ENCODE measurements around the gene KIF11.
"Not testable (repeated sequence)": the region's sequence is repeated elsewhere in the genome, so short reads cannot be mapped to it uniquely, and the experiment has no call there.

Gene KIF11

GRCh38 chr10:92591550-92592022 lies 1.3 kb upstream of the KIF11 start:
- DNase-seq, result peak; percentile 93

GRCh38 chr10:92593619-92594588 lies 974 bp downstream of the KIF11 start:
- DNase-seq, result no peak

- DNase-seq, result no peak
These were observed 2.6 kb downstream of the KIF11 start for GRCh38 chr10:92595505-92595904.

- no peak for DNase-seq
These were observed 5.4 kb downstream of the KIF11 start for GRCh38 chr10:92598321-92598720.

- DNase-seq, result no peak
These were observed 11.9 kb downstream of the KIF11 start for GRCh38 chr10:92604841-92605240.

- no peak for DNase-seq
These were observed 22.6 kb downstream of the KIF11 start for GRCh38 chr10:92615515-92615914.

GRCh38 chr10:92619368-92619767 lies 26.4 kb downstream of the KIF11 start:
- no peak for DNase-seq

GRCh38 chr10:92627845-92628480 lies 35.0 kb downstream of the KIF11 start:
- no peak for DNase-seq

GRCh38 chr10:92629945-92630344 lies 37.0 kb downstream of the KIF11 start:
- no peak for DNase-seq

- no peak for DNase-seq
These were observed 45.1 kb downstream of the KIF11 start for GRCh38 chr10:92638037-92638436.

- no peak for DNase-seq
These were observed 47.2 kb downstream of the KIF11 start for GRCh38 chr10:92640107-92640506.

- no peak for DNase-seq
These were observed 48.6 kb downstream of the KIF11 start for GRCh38 chr10:92641492-92641891.

GRCh38 chr10:92644921-92645320 lies 52.0 kb downstream of the KIF11 start:
- no peak for DNase-seq

- not testable (repeated sequence) for DNase-seq
These were observed 57.9 kb downstream of the KIF11 start for GRCh38 chr10:92650864-92651263.

- DNase-seq, result no peak
These were observed 62.5 kb downstream of the KIF11 start for GRCh38 chr10:92655426-92655825.

- DNase-seq, result no peak
These were observed 63.5 kb downstream of the KIF11 start for GRCh38 chr10:92656266-92656961.

GRCh38 chr10:92657024-92657423 lies 64.1 kb downstream of the KIF11 start:
- DNase-seq, result no peak

GRCh38 chr10:92662848-92663247 lies 69.9 kb downstream of the KIF11 start:
- DNase-seq, result no peak

GRCh38 chr10:92664322-92664721 lies 71.4 kb downstream of the KIF11 start:
- DNase-seq, result no peak

- no peak for DNase-seq
These were observed 74.1 kb downstream of the KIF11 start for GRCh38 chr10:92667078-92667477.

- DNase-seq, result no peak
These were observed 84.8 kb downstream of the KIF11 start for GRCh38 chr10:92677708-92678107.

GRCh38 chr10:92678206-92678605 lies 85.3 kb downstream of the KIF11 start:
- DNase-seq, result no peak

GRCh38 chr10:92681306-92681834 lies 88.4 kb downstream of the KIF11 start:
- no peak for DNase-seq

Data from activated CD8-positive, alpha-beta memory T cell treated with anti-CD3 and anti-CD28 coated beads, Interleukin-2, amount 50 U/mL, for 48 hours (primary cell).